Duodenal mucosa (tissue), 2 donors: ENCODE data around the gene TIMMDC1.
"Not testable (repeated sequence)": the region's sequence is repeated elsewhere in the genome, so short reads cannot be mapped to it uniquely, and the experiment has no call there.

Source experiments
- H3K27ac ChIP-seq: one replicate; pipeline ENCODE4 v1.7.0; 2013; ENCODE audit warnings: low read depth, low read length
- H3K27me3 ChIP-seq, 2 donors: one replicate each; pipeline ENCODE4 v1.7.0; 2013; ENCODE audit warnings: low read length in 2 of 2, control low read depth in 1 of 2; ENCODE audit not compliant: insufficient read depth in 2 of 2, control insufficient read depth in 1 of 2
- H3K36me3 ChIP-seq, 2 donors: one replicate each; pipeline ENCODE4 v1.7.0; 2013; ENCODE audit warnings: low read length in 2 of 2, control low read depth in 1 of 2; ENCODE audit not compliant: insufficient read depth in 2 of 2, control insufficient read depth in 1 of 2
- H3K4me1 ChIP-seq, 2 donors: one replicate each; pipeline ENCODE4 v1.7.0; 2013; ENCODE audit warnings: low read length in 2 of 2, control low read depth in 1 of 2; ENCODE audit not compliant: insufficient read depth in 2 of 2, control insufficient read depth in 1 of 2
- H3K4me3 ChIP-seq, 2 donors: one replicate each; pipeline ENCODE4 v1.7.0; 2013; ENCODE audit warnings: low read length in 2 of 2, low read depth in 1 of 2
- H3K9ac ChIP-seq, 2 donors: one replicate each; pipeline ENCODE4 v1.7.0; 2013; ENCODE audit warnings: low read length in 2 of 2, low read depth in 1 of 2
- H3K9me3 ChIP-seq, 2 donors: one replicate each; pipeline ENCODE4 v1.7.0; 2013; ENCODE audit warnings: low read length in 2 of 2, control low read depth in 1 of 2; ENCODE audit not compliant: control insufficient read depth in 1 of 2

TIMMDC1 gene

GRCh38 chr3:119563334-119563733 is 65.0 kb downstream of the TIMMDC1 start:
- H3K27me3 ChIP-seq, H3K9ac ChIP-seq, H3K9me3 ChIP-seq, H3K36me3 ChIP-seq, H3K27ac ChIP-seq, H3K4me1 ChIP-seq, H3K4me3 ChIP-seq: not testable (repeated sequence)

GRCh38 chr3:119569156-119569555 is 70.8 kb downstream of the TIMMDC1 start:
- H3K4me1 ChIP-seq = no peaks in the 10 kb centered on the region
- H3K27me3 ChIP-seq = no peaks in the 10 kb centered on the region
- no peak overlapping the region for H3K9ac ChIP-seq
- no peak overlapping the region for H3K4me3 ChIP-seq
- no peaks in the 10 kb centered on the region for H3K9me3 ChIP-seq
- no peaks in the 10 kb centered on the region for H3K36me3 ChIP-seq
- no peak overlapping the region for H3K27ac ChIP-seq

DNA sequence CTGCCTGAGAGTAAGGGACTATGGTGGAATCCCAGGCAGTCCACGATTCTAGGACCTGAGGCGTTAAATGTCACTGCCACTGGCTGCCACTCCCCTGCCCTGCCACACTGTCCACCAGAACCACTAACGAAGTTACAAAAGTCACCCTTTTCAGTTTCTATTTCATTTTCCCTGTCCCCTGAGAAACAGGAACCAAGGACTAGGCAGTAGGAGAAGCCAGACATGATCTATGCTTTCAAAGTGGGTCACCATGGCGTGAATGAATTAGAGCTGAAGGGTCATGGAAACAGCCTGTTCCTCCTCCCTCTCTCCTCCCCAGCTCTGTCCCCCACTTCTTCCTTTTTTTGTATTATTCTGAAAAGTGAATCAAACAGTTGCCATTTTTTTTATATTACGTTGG is 71.9 kb downstream of the TIMMDC1 start:
- no peak overlapping the region for H3K9ac ChIP-seq
- no peaks in the 10 kb centered on the region for H3K36me3 ChIP-seq
- no peaks in the 10 kb centered on the region for H3K9me3 ChIP-seq
- no peak overlapping the region for H3K27ac ChIP-seq
- no peak overlapping the region for H3K4me3 ChIP-seq
- H3K27me3 ChIP-seq = no peaks in the 10 kb centered on the region
- no peaks in the 10 kb centered on the region for H3K4me1 ChIP-seq

GRCh38 chr3:119571230-119571629 is 72.9 kb downstream of the TIMMDC1 start:
- no peaks in the 10 kb centered on the region for H3K9me3 ChIP-seq
- no peak overlapping the region for H3K4me3 ChIP-seq
- H3K27ac ChIP-seq = no peak overlapping the region
- H3K9ac ChIP-seq = no peak overlapping the region
- H3K27me3 ChIP-seq = no peaks in the 10 kb centered on the region
- H3K36me3 ChIP-seq = no peaks in the 10 kb centered on the region
- no peaks in the 10 kb centered on the region for H3K4me1 ChIP-seq

- Histone ChIP-seq H3K36me3 (no peaks in the 10 kb centered on the region), H3K4me3 (no peak overlapping the region), H3K9me3 (no peaks in the 10 kb centered on the region), H3K4me1 (no peaks in the 10 kb centered on the region), H3K27ac (no peak overlapping the region), H3K9ac (no peak overlapping the region), H3K27me3 (no peaks in the 10 kb centered on the region)
Measured at GRCh38 chr3:119571688-119572087, 73.3 kb downstream of the TIMMDC1 start.
